Iris pigment epithelial cell (primary cell): Measurements from ENCODE around the gene AKAP9.
A peak's percentile ranks its signal among the peaks of the same experiment; 100 is the strongest.
"Not testable (repeated sequence)": the region's sequence is repeated elsewhere in the genome, so short reads cannot be mapped to it uniquely, and the experiment has no call there.

Source experiments
- DNase-seq: peaks from one replicate; pipeline ENCODE4 v3.0.0-alpha.2; 2011; ENCODE audit warnings: low read depth

The AKAP9 gene

DNA sequence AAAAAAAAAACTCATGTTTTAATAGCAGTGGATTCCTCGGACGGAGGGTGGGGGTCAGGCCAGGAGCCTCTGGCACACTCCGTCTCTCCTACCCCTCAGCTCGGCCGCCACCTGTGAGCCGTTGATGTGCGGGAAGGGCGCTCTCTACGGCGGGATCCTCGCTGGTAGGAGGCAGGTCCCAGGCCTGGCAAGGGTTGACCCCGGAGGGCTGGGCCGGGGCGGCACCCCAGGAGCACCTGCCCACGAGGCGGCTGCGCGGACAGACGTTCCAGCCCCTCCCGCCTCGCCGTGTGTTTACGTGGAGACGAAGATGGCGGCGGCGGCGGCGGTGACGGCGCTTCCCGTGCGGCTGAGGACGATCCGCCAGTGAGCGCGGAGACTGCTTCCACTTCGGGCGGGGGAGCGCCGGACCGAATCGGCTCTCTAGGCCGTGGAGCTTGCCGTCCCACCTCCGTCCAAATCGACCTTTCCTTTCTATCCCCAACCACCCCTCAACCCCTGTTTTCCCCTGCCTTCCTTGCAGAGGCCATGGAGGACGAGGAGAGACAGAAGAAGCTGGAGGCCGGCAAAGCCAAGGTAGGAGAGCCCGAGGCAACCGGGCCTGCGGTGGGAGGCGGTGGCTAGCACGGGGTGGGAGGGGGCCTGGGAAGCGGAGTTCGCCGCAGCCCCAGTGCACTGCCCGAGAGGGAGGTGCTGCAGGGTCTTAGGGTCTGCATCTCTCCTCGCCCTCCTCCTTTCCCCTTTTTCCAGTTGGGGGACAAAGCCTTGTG lies at the start of gene AKAP9:
Gene AKAP9 (plus strand): TSS at position 291 of the 770 bp plus-strand sequence. CDS start 238 bp downstream, at position 529.
- DNase-seq: peak; percentile 84

DNA sequence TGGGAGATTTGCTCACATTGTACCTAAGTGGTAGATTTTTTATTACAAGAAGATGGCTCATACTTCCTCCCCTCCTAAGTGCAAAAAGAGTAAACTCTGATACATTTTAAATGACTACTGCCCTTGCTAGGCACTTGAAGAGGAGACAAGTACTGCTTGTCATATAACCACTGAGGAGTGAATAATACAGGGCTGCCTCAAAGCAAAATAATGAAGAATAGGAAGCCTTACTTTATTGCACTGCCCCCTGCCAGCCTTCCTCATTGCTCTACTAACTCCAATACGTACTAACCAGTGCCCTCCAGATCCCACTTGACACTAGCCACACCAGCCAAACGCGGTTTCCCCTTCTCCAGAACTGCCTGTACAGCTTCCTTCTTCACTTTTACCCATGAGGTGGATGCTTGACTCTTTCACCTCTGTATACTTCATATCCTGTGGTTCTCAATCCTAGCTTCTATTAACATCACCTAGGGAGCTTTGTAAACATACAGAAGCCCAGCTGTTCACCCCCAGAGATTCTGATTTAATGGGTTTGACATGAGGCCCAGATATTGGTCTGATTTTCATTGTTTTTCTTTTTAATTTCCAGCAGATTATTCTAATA lies 48.5 kb upstream of the AKAP9 start:
- no peak for DNase-seq

- peak; percentile 86 for DNase-seq
Observed at GRCh38 chr7:91892821-91893340, 47.8 kb upstream of the AKAP9 start.

GRCh38 chr7:91893699-91894098 lies 47.0 kb upstream of the AKAP9 start:
- DNase-seq: not testable (repeated sequence)

- DNase-seq: peak; percentile 55
Observed at GRCh38 chr7:91894781-91895480, 45.7 kb upstream of the AKAP9 start.

- DNase-seq: no peak
Observed at GRCh38 chr7:91898240-91898992, 42.2 kb upstream of the AKAP9 start.

GRCh38 chr7:91899563-91899962 lies 41.1 kb upstream of the AKAP9 start:
- no peak for DNase-seq

- DNase-seq: no peak
Observed at GRCh38 chr7:91910171-91910570, 30.5 kb upstream of the AKAP9 start.

- no peak for DNase-seq
Observed at GRCh38 chr7:91911121-91911520, 29.5 kb upstream of the AKAP9 start.

DNA sequence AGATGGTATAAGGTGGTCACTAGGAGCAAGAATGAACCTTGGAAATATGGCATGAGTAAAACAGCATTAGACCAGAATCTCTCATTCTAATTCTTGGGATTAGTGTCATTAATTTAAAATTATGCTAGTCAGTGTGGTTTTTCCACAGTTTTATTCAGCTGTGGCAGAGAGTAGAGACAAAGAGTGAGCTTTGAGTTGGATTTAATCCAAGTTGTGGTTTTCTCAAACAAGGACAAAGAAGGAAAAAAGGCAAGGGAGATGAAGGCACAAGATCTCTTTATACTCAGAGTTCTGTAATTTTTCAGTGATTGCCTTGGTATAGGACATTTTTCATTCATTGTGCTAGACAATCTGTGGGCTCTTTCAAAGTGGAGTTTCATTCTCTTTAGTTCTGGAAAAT lies 28.2 kb upstream of the AKAP9 start:
- peak; percentile 37 for DNase-seq

GRCh38 chr7:91913612-91914011 lies 27.1 kb upstream of the AKAP9 start:
- peak; percentile 67 for DNase-seq

- DNase-seq: peak; percentile 66
Observed at GRCh38 chr7:91915401-91916050, 25.1 kb upstream of the AKAP9 start.

GRCh38 chr7:91916051-91916440 lies 24.6 kb upstream of the AKAP9 start:
- peak; percentile 14 for DNase-seq

DNA sequence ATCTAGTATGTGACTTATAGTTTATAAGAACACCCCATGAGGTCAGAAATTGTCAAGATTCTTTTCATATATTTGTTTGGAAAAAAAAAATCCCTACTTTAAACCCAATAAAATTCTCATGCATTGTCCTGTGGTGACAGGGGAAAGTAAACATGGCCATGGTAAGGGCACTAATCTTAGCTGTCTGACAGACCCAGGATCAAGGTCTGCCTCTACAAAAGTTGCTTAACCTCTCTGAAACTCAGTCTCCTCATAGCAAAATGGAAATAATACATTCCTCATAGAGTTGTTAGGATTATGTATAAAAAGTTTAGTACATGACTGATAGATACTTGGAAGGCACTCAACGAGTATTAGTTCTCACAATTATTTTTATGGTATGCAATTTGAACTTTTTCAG lies 22.3 kb upstream of the AKAP9 start:
- no peak for DNase-seq

GRCh38 chr7:91922857-91923256 lies 17.8 kb upstream of the AKAP9 start:
- no peak for DNase-seq

- DNase-seq: no peak
Observed at GRCh38 chr7:91927912-91928311, 12.8 kb upstream of the AKAP9 start.

DNA sequence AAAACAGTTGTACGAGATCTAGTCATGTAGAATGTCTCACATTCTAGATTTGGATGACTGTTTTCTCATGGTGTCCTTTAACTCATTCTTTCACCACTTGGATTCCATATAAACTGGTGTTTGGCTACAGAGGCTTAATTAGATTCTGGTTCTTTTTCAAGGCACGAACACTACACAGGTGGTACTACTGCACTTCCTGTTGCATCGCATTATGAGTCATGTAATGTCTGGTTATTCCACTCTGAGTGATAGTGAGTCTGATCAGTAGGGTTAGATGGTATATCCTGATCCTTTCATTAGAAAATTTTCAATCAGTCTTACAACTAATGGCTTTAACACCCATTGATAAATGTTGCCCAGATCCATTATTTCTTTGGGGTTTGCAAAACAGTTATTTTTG lies 11.2 kb upstream of the AKAP9 start:
- no peak for DNase-seq

GRCh38 chr7:91940171-91940570 lies 491 bp upstream of the AKAP9 start:
- DNase-seq: peak; percentile 19

- DNase-seq: peak; percentile 18
Observed at GRCh38 chr7:91941450-91941849, 788 bp downstream of the AKAP9 start.

DNA sequence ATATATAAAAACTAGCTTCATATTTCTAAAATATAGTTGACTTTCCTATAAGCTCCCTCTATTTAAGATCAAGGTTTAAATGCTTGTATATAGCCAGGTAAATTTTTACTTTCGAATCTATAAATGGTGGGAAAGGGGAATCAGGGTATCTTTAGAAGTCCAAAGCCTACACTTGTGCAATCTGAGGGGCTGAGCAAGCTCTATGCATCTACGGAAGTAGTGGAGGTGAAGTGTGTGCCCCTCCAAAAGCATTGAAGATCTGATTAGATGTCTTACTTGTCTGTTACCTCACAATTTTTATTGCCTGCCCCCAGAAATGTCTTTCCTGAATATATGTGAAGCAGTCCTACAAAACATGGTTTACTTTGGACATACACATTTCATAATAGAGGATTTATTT lies 1.6 kb downstream of the AKAP9 start:
- no peak for DNase-seq

DNA sequence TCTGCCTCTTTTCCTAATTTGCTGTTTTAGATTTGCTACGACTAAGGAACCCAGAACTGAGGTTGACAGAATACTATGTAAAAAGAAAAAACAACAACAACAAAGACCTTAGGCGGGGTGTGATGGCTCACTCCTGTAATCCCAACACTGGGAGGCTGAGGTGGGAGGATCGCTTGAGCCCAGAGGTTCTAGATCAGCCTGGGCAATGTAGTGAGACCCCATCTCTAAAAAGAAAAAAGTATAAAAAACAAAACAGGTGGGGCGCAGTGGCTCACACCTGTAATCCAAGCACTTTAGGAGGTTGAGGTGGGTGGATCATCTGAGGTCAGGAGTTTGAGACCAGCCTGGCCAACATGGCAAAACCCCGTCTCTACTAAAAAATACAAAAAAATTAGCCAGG lies 4.3 kb downstream of the AKAP9 start:
- not testable (repeated sequence) for DNase-seq

GRCh38 chr7:91945476-91945875 lies 4.8 kb downstream of the AKAP9 start:
- DNase-seq: peak; percentile 93
